Body of pancreas (tissue), 4 donors: ENCODE measurements around the gene STX3. TPM values are rescaled to one million over a fixed set of nuclear protein-coding genes. Genes with fewer than 3 reads are reported as not detected.

ENCODE experiments used
- ATAC-seq: fragments of 150-250 bp; one replicate; pipeline ENCODE4 v1.9.1; 2016
- DNase-seq, 4 donors: peaks; one replicate each; pipeline ENCODE4 v3.0.0-alpha.2; 2019
- H3K27ac ChIP-seq, 4 donors: fragments of 200-600 bp; sonication (generic); 1 replicate in 3 of 4; 2 replicates in 1 of 4; pipeline versions ENCODE4 v1.5.1 to v1.6.1; 2016 to 2019; ENCODE audit warnings: mild to moderate bottlenecking in 1 of 4, mixed read lengths in 1 of 4, moderate library complexity in 1 of 4
- H3K27me3 ChIP-seq, 2 donors: fragments of 200-600 bp; sonication (generic); one replicate each; pipeline ENCODE4 v1.6.0; 2016; ENCODE audit warnings: mild to moderate bottlenecking in 1 of 2
- H3K36me3 ChIP-seq, 2 donors: fragments of 200-600 bp; sonication (generic); replicated peaks in 1 of 2; 2 replicates each; pipeline ENCODE4 v1.5.1; 2016; ENCODE audit warnings: low read depth in 2 of 2; ENCODE audit not compliant: insufficient read depth in 1 of 2
- H3K4me1 ChIP-seq: fragments of 200-600 bp; sonication (generic); one replicate; pipeline ENCODE4 v1.6.0; 2016
- H3K4me3 ChIP-seq, 2 donors: fragments of 200-600 bp; sonication (generic); 1 replicate in 1 of 2; 2 replicates in 1 of 2; pipeline ENCODE4 v1.5.1; 2016 to 2019
- H3K9me3 ChIP-seq, 3 donors: fragments of 200-600 bp; sonication (generic); 1 replicate in 2 of 3; 2 replicates in 1 of 3; pipeline ENCODE4 v1.5.1; 2016
- CTCF ChIP-seq, 7 experiments: fragments of 450-650 bp in 4 of 7; fragments of 200-600 bp in 3 of 7; sonication (generic) in 3 of 7; IDR thresholded peaks; one replicate each; pipeline ENCODE4 v1.5.1; 2016 to 2019; ENCODE audit warnings: antibody characterized with exemption in 7 of 7
- POLR2A ChIP-seq, 3 donors: fragments of 450-650 bp; IDR thresholded peaks; one replicate each; pipeline ENCODE4 v1.6.1; 2016; ENCODE audit warnings: antibody characterized with exemption in 3 of 3, mild to moderate bottlenecking in 2 of 3
- WGBS, 2 donors: methylation state at CpG; one replicate each; pipeline ENCODE4 v1.1.5; 2017; 5-methylcytosine and 5-hydroxymethylcytosine counted together
- intact Hi-C: fragments of 100-400 bp; cut with DNase I; formaldehyde crosslinking; loops from one replicate; pipeline ENCODE4 v1.15.1; 2023
- total RNA-seq, 2 donors: library from RNA; depleted of rRNA; stranded (reverse); fragments of >200 nt; gene quantifications; one replicate each; pipeline ENCODE4 v1.1.0, GENCODE V29; 2016

Gene STX3
- total RNA-seq, 2 donors from 2014 or later = 31.6 to 56.7 TPM

- WGBS, 2 donors = 19 to 28% methylated on average over 3 of the region's 3 CpGs
- Histone ChIP-seq H3K4me1 (peaks cover 45% of the 10 kb centered on the region), H3K36me3 (no peaks in the 10 kb centered on the region), H3K4me3 (no peak overlapping the region), H3K27me3 (no peaks in the 10 kb centered on the region), H3K27ac (peak overlapping the region; percentile 96 to 98 (median 98)), H3K9me3 (no peaks in the 10 kb centered on the region)
- intact Hi-C loops = no loop called here
- ATAC-seq (no peak), DNase-seq (no peak)
- TF ChIP-seq CTCF (IDR thresholded peaks at IDR 0.05) (no peak), POLR2A (IDR thresholded peaks at IDR 0.05) (no peak)
These were observed 1.3 kb downstream of the STX3 start for GRCh38 chr11:59756558-59756840.

DNA sequence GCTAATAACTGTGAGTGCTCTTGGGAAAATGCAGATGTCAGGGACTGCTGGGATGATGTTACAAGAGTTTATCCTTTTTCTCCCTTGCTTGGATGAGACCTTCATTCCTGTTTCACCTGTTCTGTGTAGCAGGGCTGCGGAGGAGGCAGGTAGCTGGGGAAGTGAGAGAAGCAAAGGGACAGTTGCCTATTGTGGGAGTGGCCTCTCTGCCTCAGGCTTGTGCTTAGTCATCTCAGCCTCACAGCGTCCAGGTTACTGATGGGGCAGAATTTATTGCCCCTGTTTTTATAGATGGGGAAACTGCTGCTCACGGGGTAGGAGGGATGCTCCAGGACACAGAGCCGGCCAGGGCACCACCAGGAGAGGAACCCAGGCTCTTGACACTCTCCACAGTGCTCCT, 1.7 kb downstream of the STX3 start:
- ATAC-seq (no peak), DNase-seq (peak; percentile 45 to 65 (median 56))
- no peak for TF ChIP-seq CTCF (IDR thresholded peaks at IDR 0.05)
- TF ChIP-seq POLR2A (IDR thresholded peaks at IDR 0.05) = no peak
- intact Hi-C loops = no loop called here
- Histone ChIP-seq H3K9me3 (no peaks in the 10 kb centered on the region), H3K4me3 (no peak overlapping the region), H3K27me3 (no peaks in the 10 kb centered on the region), H3K4me1 (peaks cover 47% of the 10 kb centered on the region), H3K27ac (peak overlapping the region; percentile 96 to 98 (median 98)), H3K36me3 (no peaks in the 10 kb centered on the region)
- 31 to 43% methylated on average over 4 of the region's 4 CpGs for whole genome bisulfite sequencing, 2 donors

GRCh38 chr11:59758401-59759037, 3.3 kb downstream of the STX3 start:
- TF ChIP-seq CTCF (IDR thresholded peaks at IDR 0.05) (no peak), POLR2A (IDR thresholded peaks at IDR 0.05) (no peak)
- 77 to 81% methylated on average over 4 of the region's 4 CpGs for WGBS, 2 donors
- no peak overlapping the region for H3K4me3 ChIP-seq
- intact Hi-C loops = no loop called here
- DNase-seq (no peak), ATAC-seq (no peak)
- no peaks in the 10 kb centered on the region for H3K9me3 ChIP-seq
- H3K27ac ChIP-seq = no peak overlapping the region
- peaks cover 53% of the 10 kb centered on the region for H3K4me1 ChIP-seq
- no peaks in the 10 kb centered on the region for H3K36me3 ChIP-seq
- H3K27me3 ChIP-seq = no peaks in the 10 kb centered on the region

GRCh38 chr11:59759900-59760299, 4.7 kb downstream of the STX3 start:
- TF ChIP-seq POLR2A (IDR thresholded peaks at IDR 0.05) = no peak
- no peak for TF ChIP-seq CTCF (IDR thresholded peaks at IDR 0.05)
- 82 to 85% methylated on average over 4 of the region's 4 CpGs for WGBS, 2 donors
- no peaks in the 10 kb centered on the region for H3K27me3 ChIP-seq
- H3K4me1 ChIP-seq = peaks cover 54% of the 10 kb centered on the region
- H3K27ac ChIP-seq = no peak overlapping the region
- intact Hi-C loops = no loop called here
- ATAC-seq (no peak), DNase-seq (no peak)
- H3K4me3 ChIP-seq = no peak overlapping the region
- H3K9me3 ChIP-seq = no peaks in the 10 kb centered on the region
- no peaks in the 10 kb centered on the region for H3K36me3 ChIP-seq

GRCh38 chr11:59760771-59761170, 5.6 kb downstream of the STX3 start:
- Histone ChIP-seq H3K9me3 (no peaks in the 10 kb centered on the region), H3K4me3 (no peak overlapping the region), H3K4me1 (peaks cover 62% of the 10 kb centered on the region), H3K27ac (no peak overlapping the region), H3K36me3 (no peaks in the 10 kb centered on the region), H3K27me3 (no peaks in the 10 kb centered on the region)
- DNase-seq (no peak), ATAC-seq (no peak)
- 82 to 86% methylated on average over 4 of the region's 4 CpGs for WGBS, 2 donors
- TF ChIP-seq POLR2A (IDR thresholded peaks at IDR 0.05) (no peak), CTCF (IDR thresholded peaks at IDR 0.05) (no peak)
- intact Hi-C loops = no loop called here
